ENCODE data around the gene TMEM190.
"Not testable (repeated sequence)": the region's sequence is repeated elsewhere in the genome, so short reads cannot be mapped to it uniquely, and the experiment has no call there.

The TMEM190 gene

DNA sequence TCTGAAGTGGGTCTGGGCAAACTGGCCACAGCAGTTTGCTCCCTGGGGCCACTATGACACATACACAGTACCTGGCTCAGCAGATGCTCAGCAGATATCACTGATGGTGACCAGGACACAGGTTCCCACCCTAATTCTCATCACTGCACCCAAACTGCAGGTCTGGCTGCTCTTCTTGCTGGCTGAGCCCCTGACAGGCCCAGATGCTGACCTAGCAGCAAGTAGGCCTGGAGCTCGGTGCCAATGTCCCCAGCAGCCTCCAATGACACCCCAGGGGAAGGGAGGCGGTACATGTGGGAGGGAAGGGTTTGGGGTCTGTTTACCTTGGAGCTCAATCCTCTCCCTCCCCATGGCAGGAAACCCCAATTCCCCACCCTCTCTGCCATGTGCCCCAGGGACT, 25.9 kb downstream of the TMEM190 start:
- FAIRE-seq, result no peak
- no peak for DNase-seq (ENCODE audit: insufficient read length, low spot score)
- TF ChIP-seq POLR2A (IDR thresholded peaks at IDR 0.05; ENCODE audit: low read depth, low read length), result no peak

DNA sequence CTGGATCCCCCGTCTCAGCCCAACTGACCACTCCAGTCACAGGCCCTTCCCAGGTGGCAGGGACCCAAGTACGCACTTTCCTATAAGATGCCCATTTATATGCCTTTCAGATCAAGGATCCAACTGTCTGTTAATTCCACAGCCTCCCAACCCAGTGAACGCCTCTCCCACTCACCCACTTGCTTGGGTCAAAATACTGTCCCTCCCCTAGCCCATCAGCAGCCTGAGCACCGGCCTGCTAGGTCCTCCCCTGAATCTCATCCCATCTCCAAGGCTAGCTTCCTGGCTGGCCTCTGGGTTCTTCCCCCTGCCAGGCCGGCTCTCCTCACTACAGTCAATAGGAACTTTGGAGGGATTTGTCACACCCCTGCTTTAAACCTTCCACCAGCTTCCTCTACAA, 29.0 kb downstream of the TMEM190 start:
- no peak for DNase-seq (ENCODE audit: insufficient read length, low spot score)
- no peak for FAIRE-seq
- no peak for TF ChIP-seq POLR2A (IDR thresholded peaks at IDR 0.05; ENCODE audit: low read depth, low read length)

DNA sequence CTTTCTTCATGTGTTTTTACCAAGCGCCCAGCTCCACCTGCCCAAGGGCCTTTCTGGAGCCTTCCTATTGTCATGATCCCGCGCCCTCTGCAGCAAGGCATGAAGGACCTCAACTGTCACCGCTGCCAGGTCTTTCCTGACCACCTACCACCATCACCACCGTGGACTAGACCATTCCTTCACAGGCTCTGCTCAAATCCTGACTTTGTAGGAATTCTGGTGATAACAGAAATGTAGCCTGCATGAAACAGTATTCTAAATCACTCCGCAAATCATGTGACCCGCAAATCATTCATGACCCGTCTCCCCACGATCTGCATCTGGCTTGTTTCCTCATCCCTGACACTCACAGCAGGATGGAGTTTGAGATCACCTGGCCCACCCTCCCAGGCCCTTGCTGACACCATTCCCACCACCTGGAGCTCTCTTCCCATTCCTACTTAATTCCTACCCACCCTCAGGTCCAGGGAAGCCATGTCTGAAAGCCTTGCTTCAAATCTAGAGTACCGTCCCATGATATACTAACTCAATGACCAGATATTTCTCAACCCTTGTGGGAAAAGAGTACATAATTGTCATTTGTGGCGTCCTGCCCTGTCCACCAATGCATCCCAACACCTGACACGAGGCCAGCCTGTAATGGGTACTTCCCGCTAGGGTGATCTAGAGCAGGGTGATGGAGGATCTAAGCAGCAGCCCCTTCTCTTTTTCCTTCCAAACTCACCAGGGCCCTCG, 29.6 kb downstream of the TMEM190 start:
- TF ChIP-seq POLR2A (IDR thresholded peaks at IDR 0.05; ENCODE audit: low read depth, low read length), result no peak
- DNase-seq (ENCODE audit: insufficient read length, low spot score) (no peak), FAIRE-seq (no peak)

DNA sequence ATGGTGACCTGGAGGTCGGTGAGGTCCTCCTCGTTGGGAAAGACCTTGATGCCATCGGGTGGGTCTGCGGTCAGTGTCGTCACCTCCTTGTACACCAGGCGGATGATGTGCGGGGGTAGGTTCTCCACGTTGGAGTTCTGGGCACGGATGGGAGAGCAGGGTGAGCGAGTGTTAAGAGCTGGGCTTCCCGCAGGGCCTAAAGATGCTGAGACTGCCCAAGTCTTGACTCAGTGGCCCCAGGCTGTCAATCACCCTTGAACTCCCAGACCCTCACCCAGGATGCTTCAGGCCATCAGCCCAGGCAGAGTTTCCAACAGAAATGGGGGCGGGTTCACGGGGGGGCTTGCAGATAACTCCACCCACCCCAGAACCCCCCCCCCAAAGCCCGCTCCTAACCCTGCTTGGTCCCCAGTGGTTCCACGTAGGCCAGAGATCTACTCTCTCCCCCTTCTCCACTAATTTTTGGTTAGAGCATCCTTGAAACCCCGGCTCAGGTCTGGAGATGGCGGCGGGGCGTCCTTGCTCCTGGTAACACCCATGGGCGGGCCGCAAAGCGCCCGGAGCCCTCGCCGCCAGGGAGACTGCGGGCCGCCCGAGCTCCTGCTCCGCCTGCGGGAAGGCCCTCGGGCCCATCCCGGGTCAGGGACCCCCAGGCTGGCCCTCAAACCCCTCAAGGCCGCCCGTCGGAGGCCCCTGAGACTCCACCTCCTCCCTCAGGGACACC, 30.4 kb downstream of the TMEM190 start:
- DNase-seq (ENCODE audit: insufficient read length, low spot score) (no peak), FAIRE-seq (no peak)
- no peak for TF ChIP-seq POLR2A (IDR thresholded peaks at IDR 0.05; ENCODE audit: low read depth, low read length)

DNA sequence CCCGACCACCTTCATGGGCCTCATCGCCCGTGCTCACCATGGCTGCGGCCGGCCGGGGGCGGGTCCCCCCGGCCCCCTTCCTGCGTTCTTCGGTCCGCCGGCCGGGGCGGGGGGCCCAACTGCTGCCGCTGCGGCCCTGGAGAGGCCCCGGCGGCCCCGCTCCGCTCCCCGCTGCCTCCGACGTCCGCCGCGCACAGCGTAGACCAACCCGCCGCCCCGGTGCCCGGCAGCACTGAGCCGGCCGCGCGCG, 30.8 kb downstream of the TMEM190 start, which contains the start of gene UBE2S:
UBE2S (minus strand) TSS at position 239 of the 250 bp plus-strand sequence; CDS start at position 40, 199 bp downstream.
- FAIRE-seq, result not testable (repeated sequence)
- peak; percentile 100 for TF ChIP-seq POLR2A (IDR thresholded peaks at IDR 0.05; ENCODE audit: low read depth, low read length)

DNA sequence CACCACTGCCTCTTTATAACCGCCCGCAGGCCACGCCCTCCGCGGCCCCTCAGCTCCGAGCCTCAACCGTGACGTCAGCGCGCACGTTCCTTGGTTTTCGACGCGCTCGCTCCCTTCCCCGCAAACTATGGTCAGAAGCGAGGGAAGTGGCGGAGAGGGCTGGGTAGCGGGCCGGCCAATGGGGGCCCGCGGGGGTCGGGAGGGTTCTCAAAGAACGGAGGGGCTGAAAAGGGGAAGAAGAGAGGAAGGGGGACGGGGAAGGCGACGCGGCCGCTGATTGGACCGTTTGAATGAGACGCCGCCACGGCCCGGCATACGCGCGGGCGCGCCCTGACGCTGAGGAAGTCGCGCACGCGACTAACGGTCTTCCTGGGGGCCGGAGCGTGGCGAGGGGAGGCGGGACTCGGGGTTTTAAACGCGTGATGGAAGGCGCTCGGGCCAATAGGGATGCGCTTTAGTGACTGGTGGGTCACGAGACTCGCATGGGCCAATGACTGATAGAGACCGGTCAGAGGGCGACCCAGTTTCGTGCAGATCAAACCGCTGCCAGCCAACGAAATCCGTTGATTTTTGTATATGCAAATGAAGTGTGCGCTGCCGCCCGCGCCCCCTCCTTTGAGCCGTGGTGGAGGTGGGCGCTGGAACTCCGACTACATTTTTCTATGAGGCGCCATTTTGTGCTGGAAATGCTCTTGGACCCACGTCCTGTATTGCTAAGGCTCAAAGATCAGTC, 31.3 kb downstream of the TMEM190 start:
- DNase-seq (ENCODE audit: insufficient read length, low spot score), result peak; percentile 100
- TF ChIP-seq POLR2A (IDR thresholded peaks at IDR 0.05; ENCODE audit: low read depth, low read length), result no peak; the same call in 1 of the 2 replicates
- peak; percentile 50 for FAIRE-seq

More for the DNA sequence above, 30.8 kb downstream of the TMEM190 start, which contains the start of gene UBE2S:
- DNase-seq (ENCODE audit: insufficient read length, low spot score), result not testable (repeated sequence)

DNA sequence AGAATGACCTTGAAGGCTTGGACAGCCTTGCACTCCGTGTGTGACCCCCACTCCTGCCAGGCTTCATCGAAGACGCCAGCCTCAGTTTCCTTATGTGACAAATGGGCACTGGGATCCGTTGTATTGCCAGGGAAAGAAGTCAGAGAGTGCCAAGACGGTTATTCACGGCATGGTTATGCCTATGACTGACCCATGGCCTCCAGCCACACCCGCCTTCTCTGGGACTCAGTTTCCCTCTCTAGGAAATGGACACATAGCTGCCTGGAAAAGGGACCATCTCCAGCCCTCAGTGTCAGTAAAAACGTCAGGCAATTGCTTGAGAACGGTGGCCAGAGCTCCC, 31.9 kb downstream of the TMEM190 start:
- FAIRE-seq (no peak), DNase-seq (ENCODE audit: insufficient read length, low spot score) (no peak)
- no peak; the same call in 1 of the 2 replicates for TF ChIP-seq POLR2A (IDR thresholded peaks at IDR 0.05; ENCODE audit: low read depth, low read length)

DNA sequence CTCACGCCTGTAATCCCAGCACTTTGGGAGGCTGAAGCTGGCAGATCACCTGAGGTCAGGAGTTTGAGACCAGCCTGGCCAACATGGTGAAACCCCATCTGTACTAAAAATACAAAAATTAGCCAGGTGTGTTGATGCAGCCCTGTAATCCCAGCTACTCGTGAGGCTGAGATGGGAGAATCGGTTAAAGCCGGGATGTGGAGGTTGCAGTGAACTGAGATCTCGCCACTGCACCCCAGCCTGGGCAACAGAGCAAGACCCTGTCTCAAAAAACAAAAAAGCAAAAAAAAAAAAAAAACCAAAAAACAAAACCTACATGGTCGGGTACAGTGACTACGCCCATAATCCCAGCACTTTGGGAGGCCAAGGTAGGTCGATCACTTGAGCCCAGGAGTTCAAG, 32.6 kb downstream of the TMEM190 start:
- not testable (repeated sequence) for FAIRE-seq; DNase-seq (ENCODE audit: insufficient read length, low spot score)

DNA sequence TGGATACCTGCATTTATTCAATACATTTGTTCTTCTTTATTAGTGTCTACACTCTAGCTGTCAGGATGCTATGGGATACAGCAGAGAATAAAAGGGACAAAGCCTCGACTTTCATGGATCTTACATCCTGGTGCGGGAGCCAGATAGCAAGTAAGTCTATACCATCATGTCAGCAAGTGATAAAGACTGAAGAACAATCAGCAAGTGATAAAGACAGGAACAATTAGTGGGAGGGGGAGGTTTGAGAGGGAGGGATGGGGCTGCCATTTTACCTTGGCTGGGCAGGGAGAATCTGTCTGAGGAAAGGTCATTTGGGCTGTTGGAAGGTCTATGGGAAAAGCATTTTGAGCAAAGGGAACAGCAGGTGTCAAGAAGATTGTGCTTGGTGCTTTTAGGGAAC, 33.5 kb downstream of the TMEM190 start:
- TF ChIP-seq POLR2A (IDR thresholded peaks at IDR 0.05; ENCODE audit: low read depth, low read length), result no peak
- DNase-seq (ENCODE audit: insufficient read length, low spot score) (no peak), FAIRE-seq (no peak)

DNA sequence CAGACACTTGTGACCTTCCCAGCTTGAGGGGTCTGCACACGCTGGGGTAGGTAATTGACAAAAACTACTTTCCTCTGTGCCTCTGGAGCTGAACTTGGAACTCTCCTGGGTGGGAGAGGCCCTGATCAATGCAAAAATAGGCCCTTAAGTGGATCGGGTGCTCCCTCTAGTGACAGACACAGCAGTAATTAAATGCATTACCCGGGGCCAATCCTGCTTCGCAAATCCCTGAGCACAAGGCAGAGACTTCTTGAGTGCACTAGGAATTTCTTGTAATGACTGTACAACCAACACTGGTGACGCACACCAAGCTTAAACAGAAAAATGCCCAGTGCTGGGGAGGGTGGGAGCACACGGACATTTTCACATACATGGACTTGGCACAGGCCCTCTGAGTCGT, 41.6 kb downstream of the TMEM190 start:
- FAIRE-seq (peak; percentile 33), DNase-seq (ENCODE audit: insufficient read length, low spot score) (peak; percentile 95)
- no peak for TF ChIP-seq POLR2A (IDR thresholded peaks at IDR 0.05; ENCODE audit: low read depth, low read length)

DNA sequence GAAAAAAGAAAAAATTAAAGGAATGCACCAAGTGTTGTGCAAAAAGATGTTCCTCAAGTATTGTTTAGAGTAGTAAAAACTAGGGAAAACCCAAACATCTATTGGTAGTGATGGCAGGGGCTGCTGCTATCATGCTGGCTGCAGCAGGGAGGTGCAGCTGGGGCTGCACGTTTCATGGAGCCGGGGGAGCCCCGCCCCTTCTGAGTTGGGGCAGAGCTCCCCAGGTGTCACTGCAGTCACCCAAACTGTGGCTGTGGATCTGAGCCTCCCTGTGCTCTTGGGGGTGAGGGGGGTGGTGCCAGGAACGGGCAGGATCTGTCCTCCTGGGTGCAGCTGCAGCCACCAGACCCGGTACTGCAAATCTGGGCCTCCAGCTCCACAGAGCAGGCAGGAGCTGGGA, 42.5 kb downstream of the TMEM190 start:
- no peak for TF ChIP-seq POLR2A (IDR thresholded peaks at IDR 0.05; ENCODE audit: low read depth, low read length)
- FAIRE-seq (no peak), DNase-seq (ENCODE audit: insufficient read length, low spot score) (no peak)

DNA sequence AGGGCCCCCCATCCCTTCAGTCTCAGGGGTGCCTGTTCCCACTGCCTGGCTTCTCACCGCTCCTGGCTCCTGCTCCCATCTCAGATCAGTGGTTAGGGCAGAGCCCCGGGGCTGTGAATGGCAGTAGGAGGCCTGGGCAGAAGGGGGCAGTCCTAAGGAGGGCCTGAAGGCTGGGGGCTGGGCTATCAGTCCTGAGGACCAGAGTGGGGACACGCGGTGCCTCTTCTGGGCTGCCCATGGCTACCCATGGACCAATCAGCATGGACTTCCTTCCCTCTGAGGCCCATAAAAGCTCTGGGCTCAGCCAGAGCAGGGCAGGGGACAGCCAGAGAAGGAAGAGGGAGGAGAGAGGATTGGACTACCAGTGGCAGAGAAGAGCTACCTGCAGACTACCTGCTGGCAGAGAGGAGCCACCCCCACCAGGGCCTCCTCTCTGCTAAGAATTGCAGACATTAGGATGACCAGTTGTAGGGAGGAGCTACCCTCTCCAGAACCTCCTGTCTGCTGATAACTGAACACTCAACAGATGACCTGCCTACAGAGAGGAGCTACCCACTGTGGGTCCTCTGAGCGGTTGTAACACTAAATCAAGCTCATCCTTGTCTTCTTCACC, 43.1 kb downstream of the TMEM190 start:
- no peak for FAIRE-seq
- no peak for DNase-seq (ENCODE audit: insufficient read length, low spot score)
- TF ChIP-seq POLR2A (IDR thresholded peaks at IDR 0.05; ENCODE audit: low read depth, low read length), result no peak

DNA sequence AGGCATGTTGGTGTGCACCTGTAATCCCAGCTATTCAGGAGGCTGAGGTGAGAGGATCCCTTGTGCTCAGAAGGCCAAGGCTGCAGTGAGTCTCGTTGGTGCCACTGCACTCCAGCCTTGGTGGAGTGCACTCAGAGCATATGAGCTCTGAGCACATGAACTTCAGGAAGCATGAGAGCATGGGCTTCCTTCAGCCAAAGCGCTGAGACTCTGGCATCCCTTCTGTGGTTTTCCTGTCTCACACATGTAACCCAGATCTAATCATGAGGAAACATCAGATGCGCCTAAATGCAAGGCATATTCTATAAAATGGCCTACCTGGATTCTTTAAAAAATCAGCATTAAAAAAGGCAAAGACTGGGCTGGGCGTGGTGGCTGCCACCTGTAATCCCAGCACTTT, 44.7 kb downstream of the TMEM190 start:
- DNase-seq (ENCODE audit: insufficient read length, low spot score); FAIRE-seq: not testable (repeated sequence)

Data from H54 (cell line).